CD14-positive monocyte (primary cell): ENCODE data around the gene TTC14. TPM values are rescaled to one million over a fixed set of nuclear protein-coding genes. Genes with fewer than 3 reads are reported as not detected.

Experiments used
- DNase-seq, 3 donors: peaks; one replicate each; pipeline ENCODE4 v3.0.0-alpha.2; 2011 to 2022
- H2AFZ ChIP-seq: 2 replicates; pipeline ENCODE4 v1.6.0; 2012; ENCODE audit warnings: mild to moderate bottlenecking, low read depth, low read length, inconsistent platforms; ENCODE audit not compliant: insufficient read depth, poor library complexity, severe bottlenecking
- H3K27ac ChIP-seq, 2 donors: 1 replicate in 1 of 2; 2 replicates in 1 of 2; pipeline ENCODE4 v1.5.1; 2012 to 2013; ENCODE audit warnings: low read length in 2 of 2, control low read depth in 1 of 2, inconsistent platforms in 1 of 2, low read depth in 1 of 2, mild to moderate bottlenecking in 1 of 2
- H3K27me3 ChIP-seq, 2 donors: one replicate each; pipeline versions ENCODE4 v1.6.0 to v1.6.1; 2011 to 2013; ENCODE audit warnings: low read length in 2 of 2; ENCODE audit not compliant: control insufficient read depth in 2 of 2, insufficient read depth in 2 of 2
- H3K36me3 ChIP-seq, 2 donors: replicated peaks in 1 of 2; 1 replicate in 1 of 2; 2 replicates in 1 of 2; pipeline versions ENCODE4 v1.5.1 to v1.6.1; 2012 to 2013; ENCODE audit warnings: low read length in 2 of 2, control low read depth in 1 of 2, inconsistent platforms in 1 of 2, mild to moderate bottlenecking in 1 of 2; ENCODE audit not compliant: insufficient read depth in 2 of 2, control insufficient read depth in 1 of 2
- H3K4me1 ChIP-seq, 2 donors: 1 replicate in 1 of 2; 2 replicates in 1 of 2; pipeline versions ENCODE4 v1.5.1 to v1.6.1; 2012 to 2013; ENCODE audit warnings: low read length in 2 of 2, control low read depth in 1 of 2, inconsistent platforms in 1 of 2, mild to moderate bottlenecking in 1 of 2, moderate library complexity in 1 of 2; ENCODE audit not compliant: insufficient read depth in 2 of 2, control insufficient read depth in 1 of 2
- H3K4me2 ChIP-seq: replicated peaks from 2 replicates; pipeline ENCODE3; 2012; ENCODE audit warnings: low read length, moderate library complexity, mild to moderate bottlenecking; ENCODE audit not compliant: poor library complexity, severe bottlenecking; ENCODE audit errors: extremely low read depth
- H3K4me3 ChIP-seq, 3 experiments: fragments of 200-600 bp in 1 of 3; sonication (generic) in 1 of 3; replicated peaks in 1 of 3; 1 replicate in 2 of 3; 2 replicates in 1 of 3; pipeline ENCODE4 v1.5.1; 2011 to 2013; ENCODE audit warnings: low read length in 3 of 3, mild to moderate bottlenecking in 3 of 3, control low read depth in 2 of 3, low read depth in 2 of 3, inconsistent platforms in 1 of 3, moderate library complexity in 1 of 3
- H3K79me2 ChIP-seq: 2 replicates; pipeline ENCODE4 v1.6.0; 2012; ENCODE audit warnings: mild to moderate bottlenecking, control low read depth, inconsistent platforms, low read length, moderate library complexity; ENCODE audit not compliant: insufficient read depth
- H3K9ac ChIP-seq: 2 replicates; pipeline ENCODE4 v1.6.0; 2017; ENCODE audit warnings: low read length, mild to moderate bottlenecking; ENCODE audit not compliant: insufficient read depth, poor library complexity, severe bottlenecking
- H3K9me3 ChIP-seq, 2 donors: replicated peaks in 1 of 2; 1 replicate in 1 of 2; 2 replicates in 1 of 2; pipeline versions ENCODE4 v1.5.1 to v1.6.1; 2012 to 2013; ENCODE audit warnings: low read length in 2 of 2, control low read depth in 1 of 2; ENCODE audit not compliant: control insufficient read depth in 1 of 2, insufficient read depth in 1 of 2
- H4K20me1 ChIP-seq: 2 replicates; pipeline ENCODE4 v1.6.0; 2012; ENCODE audit warnings: mild to moderate bottlenecking, low read length, control low read depth, moderate library complexity; ENCODE audit not compliant: insufficient read depth
- H3K27ac Mint-ChIP-seq, 7 donors: one replicate each; pipeline ENCODE4 v1.8.0; 2020; ENCODE audit warnings: mild to moderate bottlenecking in 7 of 7, mixed read lengths in 7 of 7, moderate library complexity in 6 of 7, inconsistent platforms in 2 of 7
- H3K27me3 Mint-ChIP-seq, 3 donors: one replicate each; pipeline ENCODE4 v1.8.0; 2021 to 2022; ENCODE audit warnings: low read depth in 3 of 3, mild to moderate bottlenecking in 3 of 3, mixed read lengths in 3 of 3, moderate library complexity in 3 of 3, inconsistent platforms in 1 of 3
- H3K36me3 Mint-ChIP-seq, 2 donors: one replicate each; pipeline ENCODE4 v1.8.0; 2020; ENCODE audit warnings: mixed read lengths in 2 of 2, inconsistent platforms in 1 of 2, mild to moderate bottlenecking in 1 of 2
- H3K4me1 Mint-ChIP-seq: one replicate; pipeline ENCODE4 v1.8.0; 2020; ENCODE audit warnings: mild to moderate bottlenecking, mixed read lengths
- H3K4me3 Mint-ChIP-seq, 2 donors: one replicate each; pipeline ENCODE4 v1.8.0; 2020; ENCODE audit warnings: mild to moderate bottlenecking in 2 of 2, mixed read lengths in 2 of 2, moderate library complexity in 1 of 2
- H3K9me3 Mint-ChIP-seq, 7 donors: one replicate each; pipeline ENCODE4 v1.8.0; 2020 to 2022; ENCODE audit warnings: mixed read lengths in 7 of 7, mild to moderate bottlenecking in 6 of 7, moderate library complexity in 6 of 7, inconsistent platforms in 2 of 7
- CTCF ChIP-seq: fragments of 200-600 bp; IDR thresholded peaks from one replicate; pipeline ENCODE4 v1.8.0; 2022; ENCODE audit warnings: antibody characterized with exemption, mild to moderate bottlenecking
- WGBS: methylation state at CpG from one replicate; pipeline ENCODE4 v1.1.5; 2013; ENCODE audit warnings: missing lambda C conversion rate; ENCODE audit not compliant: insufficient coverage; 5-methylcytosine and 5-hydroxymethylcytosine counted together
- intact Hi-C, 2 donors: fragments of 100-400 bp; cut with micrococcal nuclease; formaldehyde crosslinking; loops; one replicate each; pipeline versions ENCODE4 v1.15.0 to v1.15.1; 2023
- polyA plus RNA-seq, 3 donors: library from polyadenylated mRNA; depleted of rRNA in 1 of 3; unstranded in 2 of 3; stranded (reverse) in 1 of 3; fragments of 300-500 nt in 2 of 3; fragments of >200 nt in 1 of 3; fragmentation: Illumina TruSeq in 2 of 3; gene quantifications; 1 replicate in 2 of 3; 2 replicates in 1 of 3; pipeline ENCODE4 v1.2.3, GENCODE V29; 2012 to 2021

Gene TTC14
- polyA plus RNA-seq, 3 donors: 18.3 to 40.6 (median 18.9) TPM

DNA sequence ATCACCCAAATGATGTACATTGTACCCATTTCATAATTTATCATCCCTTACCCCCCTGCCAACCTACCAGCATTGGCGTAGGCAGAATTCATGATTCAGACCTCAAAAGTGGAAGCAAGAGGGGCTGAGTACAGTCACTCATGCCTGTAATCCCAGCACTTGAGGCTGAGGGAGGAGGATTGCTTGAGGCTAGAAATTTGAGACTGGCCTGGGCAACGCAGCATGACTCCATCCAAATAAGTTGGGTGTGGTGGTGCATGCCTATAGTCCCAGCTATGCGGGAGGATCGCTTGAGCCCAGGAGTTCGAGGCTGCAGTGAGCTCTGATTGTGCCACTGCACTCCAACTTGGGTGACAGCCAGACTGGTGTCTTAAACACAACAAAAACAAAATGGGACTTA lies 10.4 kb downstream of the TTC14 start:
- Histone ChIP-seq H3K4me1 (no peaks in the 10 kb centered on the region), H3K27me3 (no peaks in the 10 kb centered on the region), H4K20me1 (no peaks in the 10 kb centered on the region), H3K9me3 (no peaks in the 10 kb centered on the region), H3K4me3 (no peak overlapping the region), H2AFZ (no peak overlapping the region), H3K36me3 (peaks cover 58 to 72% of the 10 kb centered on the region in 2 donors), H3K79me2 (no peaks in the 10 kb centered on the region), H3K4me2 (no peak overlapping the region), H3K27ac (no peak overlapping the region), H3K9ac (no peak overlapping the region)
- no peaks in the 10 kb centered on the region for H3K9me3 Mint-ChIP-seq
- no peak overlapping the region for H3K27ac Mint-ChIP-seq
- peaks cover 58 to 63% of the 10 kb centered on the region in 2 donors for H3K36me3 Mint-ChIP-seq
- TF ChIP-seq CTCF: no peak
- H3K4me3 Mint-ChIP-seq: no peak overlapping the region
- H3K27me3 Mint-ChIP-seq: no peaks in the 10 kb centered on the region
- WGBS: 97% methylated on average over 4 of the region's 5 CpGs
- DNase-seq: no peak
- intact Hi-C loops: no loop called here
- H3K4me1 Mint-ChIP-seq: no peaks in the 10 kb centered on the region

- no peaks in the 10 kb centered on the region for H3K9me3 ChIP-seq
- H2AFZ ChIP-seq: no peak overlapping the region
- H3K4me3 ChIP-seq: no peak overlapping the region
- no peak overlapping the region for H3K9ac ChIP-seq
- no peak overlapping the region for H3K4me2 ChIP-seq
- Mint-ChIP-seq H3K27me3 (no peaks in the 10 kb centered on the region), H3K27ac (no peak overlapping the region), H3K4me3 (no peak overlapping the region), H3K36me3 (peaks cover 31 to 34% of the 10 kb centered on the region in 2 donors), H3K4me1 (no peaks in the 10 kb centered on the region), H3K9me3 (peaks cover 0 to 2% (median 0%) of the 10 kb centered on the region in 7 donors)
- intact Hi-C loops: no loop called here
- H3K36me3 ChIP-seq: peaks cover 24 to 41% of the 10 kb centered on the region in 2 donors
- DNase-seq: no peak
- no peaks in the 10 kb centered on the region for H3K4me1 ChIP-seq
- H3K27ac ChIP-seq: no peak overlapping the region
- no CpG with 5 or more reads among the region's 3 CpGs for WGBS
- H3K27me3 ChIP-seq: no peaks in the 10 kb centered on the region
- no peak for TF ChIP-seq CTCF
- H3K79me2 ChIP-seq: no peaks in the 10 kb centered on the region
- no peaks in the 10 kb centered on the region for H4K20me1 ChIP-seq
Measured at GRCh38 chr3:180615954-180616353, 14.0 kb downstream of the TTC14 start.
